Small intestine (tissue), 7 donors: ENCODE data around the gene KDSR. TPM values are rescaled to one million over a fixed set of nuclear protein-coding genes. Genes with fewer than 3 reads are reported as not detected.

Experiments
- DNase-seq, 2 donors: peaks; one replicate each; pipeline versions ENCODE4 v3.0.0 to v3.0.0-alpha.2; 2013
- FAIRE-seq: peaks from 2 replicates; lab custom pipeline; 2012; peaks lifted over from hg19 to GRCh38; lab: Jason Lieb, UNC
- H3K27ac ChIP-seq, 3 donors: one replicate each; pipeline ENCODE4 v1.5.1; 2013; ENCODE audit warnings: low read length in 2 of 3, mild to moderate bottlenecking in 2 of 3, control low read depth in 1 of 3, inconsistent platforms in 1 of 3, low read depth in 1 of 3, moderate library complexity in 1 of 3
- H3K27me3 ChIP-seq, 3 donors: one replicate each; pipeline ENCODE4 v1.6.1; 2013; ENCODE audit warnings: low read length in 3 of 3, inconsistent platforms in 1 of 3; ENCODE audit not compliant: control insufficient read depth in 3 of 3, insufficient read depth in 3 of 3
- H3K36me3 ChIP-seq, 3 donors: one replicate each; pipeline ENCODE4 v1.6.1; 2013; ENCODE audit warnings: low read length in 3 of 3, inconsistent platforms in 1 of 3, low read depth in 1 of 3, mild to moderate bottlenecking in 1 of 3, moderate library complexity in 1 of 3; ENCODE audit not compliant: control insufficient read depth in 3 of 3, insufficient read depth in 2 of 3
- H3K4me1 ChIP-seq, 3 donors: one replicate each; pipeline ENCODE4 v1.6.1; 2013; ENCODE audit warnings: low read length in 2 of 3, inconsistent platforms in 1 of 3, low read depth in 1 of 3, mild to moderate bottlenecking in 1 of 3, moderate library complexity in 1 of 3; ENCODE audit not compliant: control insufficient read depth in 3 of 3, insufficient read depth in 2 of 3
- H3K4me3 ChIP-seq, 3 donors: one replicate each; pipeline ENCODE4 v1.5.1; 2013; ENCODE audit warnings: low read length in 3 of 3, control low read depth in 1 of 3, inconsistent platforms in 1 of 3, low read depth in 1 of 3, mild to moderate bottlenecking in 1 of 3, moderate library complexity in 1 of 3
- H3K9me3 ChIP-seq, 2 donors: one replicate each; pipeline ENCODE4 v1.6.1; 2013; ENCODE audit warnings: low read depth in 1 of 2, low read length in 1 of 2; ENCODE audit not compliant: control insufficient read depth in 2 of 2, insufficient read depth in 1 of 2
- WGBS, 3 donors: extraction: QIAGEN DNeasy Blood & Tissue Kit; methylation state at CpG; one replicate each; pipeline ENCODE4 v1.1.7; 2013; 5-methylcytosine and 5-hydroxymethylcytosine counted together
- polyA plus RNA-seq, 4 donors: library from polyadenylated mRNA; stranded (reverse) in 3 of 4; unstranded in 1 of 4; fragments of 200-250 nt in 3 of 4; fragments of 120-200 nt in 1 of 4; gene quantifications; one replicate each; pipeline versions ENCODE4 v1.2.1 to v1.2.3, GENCODE V29; 2013
- donor health status: healthy with polysubstance abuse.
- donor health status: control.
- donor health status: control.
- donor health status: Bipolar disorder and iron deficiency.
- donor health status: healthy.

Gene KDSR
- polyA plus RNA-seq, 4 donors: 5.8 to 40.6 (median 16.2) TPM

DNA sequence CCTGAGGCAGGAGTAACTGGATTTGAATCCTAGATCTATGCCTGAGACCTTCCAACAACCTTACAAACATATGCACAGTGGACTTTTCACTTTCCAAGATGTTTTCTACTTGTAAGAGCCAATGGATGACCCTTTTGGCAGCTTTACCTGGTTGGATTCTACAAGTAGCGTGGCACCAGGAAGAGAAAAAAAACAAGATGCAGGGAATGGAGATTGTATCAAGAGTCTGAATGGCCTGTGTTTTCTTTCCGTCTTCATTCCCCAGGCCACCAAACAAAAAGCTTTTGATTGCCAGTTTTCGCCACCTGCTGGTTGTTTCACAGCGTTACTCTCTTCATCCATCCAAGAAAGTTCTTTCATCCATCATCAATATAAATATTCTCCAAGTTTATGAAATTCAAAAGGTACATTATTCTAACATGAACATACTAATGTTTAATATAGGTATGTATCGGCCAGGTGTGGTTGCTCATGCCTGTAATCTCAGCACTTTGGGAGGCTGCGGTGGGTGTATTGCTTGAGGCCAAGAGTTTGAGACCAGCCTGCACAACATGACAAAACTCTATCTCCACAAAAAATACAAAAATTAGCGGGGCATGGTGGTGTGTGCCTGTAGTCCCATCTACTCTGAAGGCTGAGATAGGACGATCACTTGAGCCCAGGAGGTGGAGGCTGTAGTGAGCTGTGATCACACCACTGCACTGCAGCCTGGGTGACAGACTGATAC lies 43.9 kb downstream of the KDSR start:
- H3K27me3 ChIP-seq: no peaks in the 10 kb centered on the region
- 24 to 31% (median 27%) methylated on average over 8 of the region's 8 CpGs for WGBS, 3 donors
- no peaks in the 10 kb centered on the region for H3K9me3 ChIP-seq
- H3K27ac ChIP-seq: no peak overlapping the region
- H3K4me1 ChIP-seq: peaks cover 0 to 11% (median 7%) of the 10 kb centered on the region in 3 donors
- FAIRE-seq (peak; percentile 19), DNase-seq (peak; percentile 75 to 86)
- H3K4me3 ChIP-seq: no peak overlapping the region
- no peaks in the 10 kb centered on the region for H3K36me3 ChIP-seq

DNA sequence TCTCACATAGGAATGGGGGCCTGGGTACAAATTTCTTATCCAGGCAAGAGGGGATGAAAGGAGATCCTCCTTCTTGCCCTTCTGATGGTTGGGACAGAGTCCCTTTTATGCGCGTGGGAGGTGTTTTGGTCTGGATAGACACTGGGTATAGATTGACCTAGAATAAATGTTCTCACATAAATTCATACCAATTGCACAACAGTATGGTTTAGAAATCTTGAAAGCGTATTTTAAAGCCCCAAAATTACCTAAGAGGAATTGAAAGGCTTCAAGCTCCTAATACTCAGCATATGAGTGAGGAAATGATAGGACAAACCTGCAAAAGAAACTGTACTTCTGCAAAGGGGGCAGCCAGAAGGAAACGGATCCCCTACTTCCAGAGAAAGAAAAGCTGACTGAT lies 44.8 kb downstream of the KDSR start:
- no peak overlapping the region for H3K27ac ChIP-seq
- H3K36me3 ChIP-seq: no peaks in the 10 kb centered on the region
- FAIRE-seq (no peak), DNase-seq (no peak)
- H3K9me3 ChIP-seq: no peaks in the 10 kb centered on the region
- H3K4me1 ChIP-seq: peaks cover 0 to 18% (median 10%) of the 10 kb centered on the region in 3 donors
- WGBS, 3 donors: 81 to 95% (median 92%) methylated on average over 4 of the region's 4 CpGs
- no peak overlapping the region for H3K4me3 ChIP-seq
- H3K27me3 ChIP-seq: no peaks in the 10 kb centered on the region

DNA sequence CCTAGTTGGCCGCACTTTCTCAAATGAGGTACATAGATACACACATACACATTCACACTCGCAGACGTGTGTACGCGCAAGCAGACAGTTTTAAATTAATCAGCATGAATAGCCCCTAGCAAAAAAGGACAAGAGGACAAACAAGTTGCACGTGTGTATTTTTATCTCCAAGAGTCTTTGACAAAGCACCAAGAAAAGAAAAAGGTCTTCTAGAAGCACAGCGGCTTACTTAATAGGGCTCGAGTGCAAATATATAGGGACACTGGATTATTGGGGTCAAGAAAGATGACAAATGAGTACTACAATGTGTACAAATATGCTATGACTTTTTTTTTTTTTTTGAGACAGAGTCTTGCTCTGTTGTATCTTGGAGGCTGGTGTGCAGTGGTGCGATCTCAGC lies 45.7 kb downstream of the KDSR start:
- WGBS, 3 donors: 69 to 82% (median 80%) methylated on average over 9 of the region's 9 CpGs
- peak overlapping the region in 1 of 3 donors; percentile 72 for H3K4me3 ChIP-seq
- H3K36me3 ChIP-seq: no peaks in the 10 kb centered on the region
- H3K27ac ChIP-seq: peak overlapping the region in 1 of 3 donors; percentile 75
- no peaks in the 10 kb centered on the region for H3K27me3 ChIP-seq
- DNase-seq (no peak), FAIRE-seq (no peak)
- peaks cover 0 to 18% (median 11%) of the 10 kb centered on the region in 3 donors for H3K4me1 ChIP-seq
- H3K9me3 ChIP-seq: no peaks in the 10 kb centered on the region

GRCh38 chr18:63320975-63321265 lies 46.1 kb downstream of the KDSR start:
- peaks cover 0 to 18% (median 11%) of the 10 kb centered on the region in 3 donors for H3K4me1 ChIP-seq
- H3K4me3 ChIP-seq: peak overlapping the region; percentile 72 to 94 (median 85)
- no peaks in the 10 kb centered on the region for H3K9me3 ChIP-seq
- H3K27ac ChIP-seq: peak overlapping the region in 2 of 3 donors; percentile 75 to 91
- no peak for FAIRE-seq
- H3K36me3 ChIP-seq: no peaks in the 10 kb centered on the region
- no peaks in the 10 kb centered on the region for H3K27me3 ChIP-seq
- peak in 1 of 2 donors; percentile 48 for DNase-seq
- WGBS, 3 donors: 12 to 26% (median 24%) methylated on average over 16 of the region's 16 CpGs

GRCh38 chr18:63320123-63320974 lies 46.7 kb downstream of the KDSR start:
- DNase-seq: peak; percentile 84 to 89
- no peaks in the 10 kb centered on the region for H3K36me3 ChIP-seq
- no peaks in the 10 kb centered on the region for H3K27me3 ChIP-seq
- FAIRE-seq: no peak
- peak overlapping the region; percentile 72 to 94 (median 85) for H3K4me3 ChIP-seq
- peaks cover 0 to 18% (median 11%) of the 10 kb centered on the region in 3 donors for H3K4me1 ChIP-seq
- WGBS, 3 donors: 0 to 1% (median 0%) methylated on average over 54 to 92 of the region's 92 CpGs
- no peaks in the 10 kb centered on the region for H3K9me3 ChIP-seq
- peak overlapping the region in 2 of 3 donors; percentile 75 to 91 for H3K27ac ChIP-seq

GRCh38 chr18:63319383-63320122 lies 47.5 kb downstream of the KDSR start, which contains the start of gene BCL2:
BCL2 (minus strand) TSS chr18:63319769.
- Histone ChIP-seq H3K27ac (peak within 1 kb of the TSS; percentile 30 to 91 (median 75)), H3K4me3 (peak within 1 kb of the TSS; percentile 85 to 94 (median 91)), H3K27me3 (no peaks in the 10 kb centered on the region), H3K36me3 (no peaks in the 10 kb centered on the region), H3K9me3 (no peaks in the 10 kb centered on the region), H3K4me1 (peaks cover 0 to 18% (median 11%) of the 10 kb centered on the region in 3 donors)
- FAIRE-seq (no peak), DNase-seq (peak; percentile 38 to 61)
- WGBS, 3 donors: 0 to 1% (median 0%) methylated on average over 45 to 78 of the region's 78 CpGs

GRCh38 chr18:63318889-63319382 lies 48.1 kb downstream of the KDSR start:
- Histone ChIP-seq H3K27ac (peak overlapping the region in 1 of 3 donors; percentile 89), H3K9me3 (no peaks in the 10 kb centered on the region), H3K36me3 (no peaks in the 10 kb centered on the region), H3K4me1 (peaks cover 0 to 18% (median 16%) of the 10 kb centered on the region in 3 donors), H3K4me3 (peak overlapping the region; percentile 85 to 94 (median 91)), H3K27me3 (no peaks in the 10 kb centered on the region)
- DNase-seq (no peak), FAIRE-seq (no peak)
- 0 to 1% (median 1%) methylated on average over 8 of the region's 8 CpGs for WGBS, 3 donors
